H1 (cell line): ENCODE data around the gene ARGLU1. TPM values are rescaled to one million over a fixed set of nuclear protein-coding genes. Genes with fewer than 3 reads are reported as not detected.

Experiments
- CTCF ChIA-PET: fragments of 300-600 bp; sonication (Branson Sonifier 250); formaldehyde crosslinking; loops from one replicate; lab custom pipeline; 2021; ENCODE audit not compliant: partially characterized antibody; lab: Charles Lee
- POLR2A ChIA-PET: fragments of 300-600 bp; sonication (Branson Sonifier 250); formaldehyde crosslinking; loops from one replicate; lab custom pipeline; 2021; ENCODE audit warnings: inconsistent platforms; ENCODE audit not compliant: partially characterized antibody; lab: Charles Lee
- DNase-seq, 2 experiments: peaks; one replicate each; pipeline versions ENCODE4 v3.0.0 to v3.0.0-alpha.2; 2010 to 2022; ENCODE audit warnings: low spot score in 2 of 2, low read depth in 1 of 2, mixed read lengths in 1 of 2
- FAIRE-seq: peaks from 2 replicates; lab custom pipeline; 2011; peaks lifted over from hg19 to GRCh38; lab: Jason Lieb, UNC
- H2AFZ ChIP-seq: 2 replicates; pipeline ENCODE4 v1.8.1; 2012; ENCODE audit warnings: low read length, inconsistent platforms
- H2AK5ac ChIP-seq: 2 replicates; pipeline ENCODE4 v1.6.1; 2013; ENCODE audit warnings: low read depth, low read length
- H2BK120ac ChIP-seq: replicated peaks from 2 replicates; pipeline ENCODE3; 2013; ENCODE audit warnings: low read depth, low read length, inconsistent platforms
- H2BK12ac ChIP-seq: 2 replicates; pipeline ENCODE4 v1.6.1; 2013; ENCODE audit warnings: low read depth, low read length
- H2BK15ac ChIP-seq: 2 replicates; pipeline ENCODE4 v1.6.1; 2013; ENCODE audit warnings: low read length
- H2BK20ac ChIP-seq: 2 replicates; pipeline ENCODE4 v1.6.1; 2013; ENCODE audit warnings: low read length
- H2BK5ac ChIP-seq: 2 replicates; pipeline ENCODE4 v1.6.1; 2013; ENCODE audit warnings: low read depth, low read length
- H3K14ac ChIP-seq: 2 replicates; pipeline ENCODE4 v1.6.1; 2013; ENCODE audit warnings: inconsistent platforms; ENCODE audit not compliant: insufficient read length
- H3K18ac ChIP-seq: 2 replicates; pipeline ENCODE4 v1.6.1; 2013; ENCODE audit warnings: low read length; ENCODE audit errors: extremely low read depth
- H3K23ac ChIP-seq: 2 replicates; pipeline ENCODE4 v1.6.1; 2013; ENCODE audit warnings: inconsistent platforms; ENCODE audit not compliant: insufficient read length
- H3K23me2 ChIP-seq: 2 replicates; pipeline ENCODE4 v1.6.1; 2013; ENCODE audit warnings: low read depth, low read length
- H3K27ac ChIP-seq: 2 replicates; pipeline ENCODE4 v1.6.1; 2011; ENCODE audit warnings: low read depth, low read length, inconsistent platforms
- H3K27me3 ChIP-seq, 4 experiments: replicated peaks in 1 of 4; 1 replicate in 1 of 4; 2 replicates in 3 of 4; pipeline versions ENCODE4 v1.6.1 to v1.8.1; 2011 to 2013; ENCODE audit warnings: low read length in 3 of 4, mild to moderate bottlenecking in 3 of 4, inconsistent platforms in 2 of 4, mixed read lengths in 2 of 4, moderate library complexity in 1 of 4; ENCODE audit not compliant: control insufficient read depth in 3 of 4, insufficient read depth in 3 of 4; ENCODE audit errors: extremely low read depth in 1 of 4
- H3K36me3 ChIP-seq, 4 experiments: 2 replicates each; pipeline versions ENCODE4 v1.6.1 to v1.8.1; 2011 to 2013; ENCODE audit warnings: mild to moderate bottlenecking in 4 of 4, low read length in 3 of 4, moderate library complexity in 2 of 4, control low read depth in 1 of 4, inconsistent platforms in 1 of 4; ENCODE audit not compliant: insufficient read depth in 4 of 4, control insufficient read depth in 2 of 4
- H3K4ac ChIP-seq: replicated peaks from 2 replicates; pipeline ENCODE3; 2013; ENCODE audit warnings: low read length, low read depth, mixed read lengths, inconsistent platforms; ENCODE audit not compliant: insufficient read length
- H3K4me1 ChIP-seq, 4 experiments: replicated peaks in 1 of 4; 1 replicate in 1 of 4; 2 replicates in 3 of 4; pipeline versions ENCODE4 v1.6.1 to v1.8.1; 2011 to 2013; ENCODE audit warnings: low read length in 3 of 4, inconsistent platforms in 2 of 4, mixed read lengths in 1 of 4; ENCODE audit not compliant: insufficient read depth in 4 of 4, control insufficient read depth in 3 of 4
- H3K4me2 ChIP-seq, 2 experiments: 2 replicates each; pipeline versions ENCODE4 v1.6.1 to v1.8.1; 2011 to 2013; ENCODE audit warnings: low read depth in 2 of 2, low read length in 2 of 2, control low read depth in 1 of 2, inconsistent platforms in 1 of 2, mild to moderate bottlenecking in 1 of 2; ENCODE audit not compliant: insufficient read depth in 1 of 2
- H3K4me3 ChIP-seq, 4 experiments: fragments of 200-600, 300-600 bp in 1 of 4; sonication (generic), shearing (Covaris generic), sonication (Bioruptor Twin) in 1 of 4; 2 replicates each; pipeline versions ENCODE4 v1.5.1 to v1.8.1; 2011 to 2016; ENCODE audit warnings: low read length in 4 of 4, low read depth in 3 of 4, control low read depth in 2 of 4, inconsistent platforms in 2 of 4, mild to moderate bottlenecking in 2 of 4, mixed read lengths in 1 of 4, moderate library complexity in 1 of 4; ENCODE audit not compliant: insufficient read depth in 2 of 4; ENCODE audit errors: extremely low read depth in 1 of 4
- H3K56ac ChIP-seq: replicated peaks from 2 replicates; pipeline ENCODE3; 2013; ENCODE audit warnings: low read depth, mild to moderate bottlenecking, mixed read lengths, low read length, inconsistent platforms; ENCODE audit not compliant: insufficient read length
- H3K79me1 ChIP-seq: 2 replicates; pipeline ENCODE4 v1.6.1; 2013; ENCODE audit warnings: low read depth, low read length, control low read depth
- H3K79me2 ChIP-seq, 2 experiments: 2 replicates each; pipeline versions ENCODE4 v1.6.1 to v1.8.1; 2012 to 2013; ENCODE audit warnings: low read length in 2 of 2, mild to moderate bottlenecking in 2 of 2, inconsistent platforms in 1 of 2; ENCODE audit not compliant: insufficient read depth in 2 of 2, control insufficient read depth in 1 of 2
- H3K9ac ChIP-seq, 4 experiments: replicated peaks in 1 of 4; 1 replicate in 1 of 4; 2 replicates in 3 of 4; pipeline versions ENCODE4 v1.6.1 to v1.8.1; 2011 to 2013; ENCODE audit warnings: low read depth in 3 of 4, low read length in 3 of 4, control low read depth in 2 of 4, mild to moderate bottlenecking in 2 of 4, moderate library complexity in 2 of 4, inconsistent platforms in 1 of 4; ENCODE audit errors: extremely low read depth in 1 of 4
- H3K9me3 ChIP-seq, 2 experiments: 2 replicates each; pipeline versions ENCODE4 v1.6.1 to v1.8.1; 2012 to 2013; ENCODE audit warnings: mild to moderate bottlenecking in 2 of 2, moderate library complexity in 2 of 2, control low read depth in 1 of 2, inconsistent platforms in 1 of 2, low read depth in 1 of 2, low read length in 1 of 2, mixed read lengths in 1 of 2; ENCODE audit not compliant: insufficient read depth in 2 of 2
- H4K20me1 ChIP-seq, 2 experiments: replicated peaks in 1 of 2; 2 replicates each; pipeline versions ENCODE3 to v1.8.1; 2011 to 2013; ENCODE audit warnings: inconsistent platforms in 2 of 2, low read length in 2 of 2, mild to moderate bottlenecking in 1 of 2; ENCODE audit not compliant: insufficient read depth in 2 of 2, control insufficient read depth in 1 of 2
- H4K5ac ChIP-seq: 2 replicates; pipeline ENCODE4 v1.6.1; 2013; ENCODE audit warnings: low read length, low read depth, mixed read lengths, inconsistent platforms; ENCODE audit not compliant: insufficient read length
- H4K8ac ChIP-seq: 2 replicates; pipeline ENCODE4 v1.8.0; 2013; ENCODE audit warnings: mild to moderate bottlenecking, moderate library complexity, low read length, inconsistent platforms; ENCODE audit not compliant: insufficient read depth; ENCODE audit errors: extremely low read depth
- H4K91ac ChIP-seq: replicated peaks from 2 replicates; pipeline ENCODE3; 2013; ENCODE audit warnings: low read length, mixed read lengths, inconsistent platforms; ENCODE audit not compliant: insufficient read length
- CEBPB ChIP-seq: IDR thresholded peaks from 2 replicates; pipeline ENCODE4 v1.6.1; 2012; ENCODE audit warnings: low read depth, low read length
- WGBS, 2 experiments: shearing (Covaris generic) in 1 of 2; methylation state at CpG; one replicate each; pipeline versions ENCODE4 v1.1.6 to v1.1.7; 2013 to 2015; ENCODE audit warnings: low lambda C conversion rate in 2 of 2, mixed read lengths in 2 of 2, inconsistent platforms in 1 of 2, low coverage in 1 of 2, missing lambda C conversion rate in 1 of 2; ENCODE audit not compliant: insufficient replicate concordance in 2 of 2, insufficient coverage in 1 of 2, insufficient read length in 1 of 2; ENCODE audit errors: extremely low coverage in 1 of 2, missing lambda C conversion rate in 1 of 2; 5-methylcytosine and 5-hydroxymethylcytosine counted together
- polyA plus RNA-seq, 7 experiments: library from polyadenylated mRNA; depleted of rRNA in 3 of 7; stranded (reverse) in 5 of 7; unstranded in 2 of 7; fragments of >200 nt in 5 of 7; fragments of 200-250 nt in 2 of 7; gene quantifications; 1 replicate in 5 of 7; 2 replicates in 1 of 7; 4 replicates in 1 of 7; pipeline versions ENCODE4 v1.2.1 to v1.2.3, GENCODE V29; 2011 to 2013; ENCODE audit warnings: missing spikeins in 2 of 7, mixed read lengths in 2 of 7
- total RNA-seq: library from RNA; stranded (reverse); fragmentation: NEBNext Ultra II Directional; extraction: Animal tissue kit (Norgen Biotek cat#: 25700); gene quantifications from 2 replicates; pipeline ENCODE4 v1.2.1, GENCODE V29; 2021

Gene ARGLU1
- total and polyA plus RNA-seq, 2 of the 8 experiments (the other 6 are each of a cell fraction or from before 2014, with no cell fraction given) = 47.8 to 84.9 TPM

DNA sequence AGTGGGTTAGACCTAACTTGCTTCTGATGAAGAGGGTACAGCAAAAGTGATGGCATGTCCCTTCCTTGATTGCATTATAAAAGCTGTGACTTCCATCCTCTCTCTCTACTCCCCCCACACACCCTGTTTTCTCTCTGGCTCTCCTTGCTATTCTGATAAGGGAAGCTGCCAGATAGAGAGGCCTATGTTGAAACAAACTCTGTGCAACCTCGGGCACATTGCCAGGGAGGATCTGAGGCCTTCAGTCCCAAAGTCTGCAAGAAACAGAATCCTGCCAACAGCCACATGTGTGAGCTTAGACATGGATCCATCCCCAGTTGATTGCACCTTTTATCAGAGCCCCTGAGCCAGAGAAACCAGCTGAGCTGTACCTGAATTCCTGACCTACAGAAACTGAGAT lies 44.8 kb upstream of the ARGLU1 start:
- Histone ChIP-seq H4K8ac (no peak overlapping the region), H3K4ac (no peak overlapping the region), H3K27me3 (no peaks in the 10 kb centered on the region), H3K79me2 (no peaks in the 10 kb centered on the region), H2BK20ac (no peak overlapping the region), H2BK5ac (no peak overlapping the region), H3K4me2 (no peak overlapping the region), H2BK120ac (no peak overlapping the region), H3K4me3 (no peak overlapping the region), H3K4me1 (no peaks in the 10 kb centered on the region), H4K20me1 (no peaks in the 10 kb centered on the region), H2AFZ (no peak overlapping the region), H2BK15ac (no peak overlapping the region), H3K27ac (no peak overlapping the region), H3K14ac (no peak overlapping the region), H4K5ac (no peak overlapping the region), H4K91ac (no peak overlapping the region), H2BK12ac (no peak overlapping the region), H2AK5ac (no peak overlapping the region), H3K9me3 (no peaks in the 10 kb centered on the region), H3K18ac (no peak overlapping the region), H3K23me2 (no peaks in the 10 kb centered on the region; the same call in 1 of the 2 replicates), H3K9ac (no peak overlapping the region), H3K79me1 (no peaks in the 10 kb centered on the region), H3K36me3 (no peaks in the 10 kb centered on the region), H3K56ac (no peak overlapping the region), H3K23ac (no peak overlapping the region)
- POLR2A ChIA-PET = no interaction called here
- FAIRE-seq (no peak), DNase-seq (no peak)
- no peak for TF ChIP-seq CEBPB
- 93% methylated on average over 1 of the region's 1 CpG; no CpG with 5 or more reads in 1 of the 2 experiments for WGBS, 2 experiments
- CTCF ChIA-PET = interaction anchor here (0.7 kb wide), 1 partner anchor 10 kb away, joined by 3 read pairs; no protein-coding TSS in a partner anchor
